ENCODE measurements around the gene KIF26A.
"Not testable (repeated sequence)": the region's sequence is repeated elsewhere in the genome, so short reads cannot be mapped to it uniquely, and the experiment has no call there.

KIF26A gene

DNA sequence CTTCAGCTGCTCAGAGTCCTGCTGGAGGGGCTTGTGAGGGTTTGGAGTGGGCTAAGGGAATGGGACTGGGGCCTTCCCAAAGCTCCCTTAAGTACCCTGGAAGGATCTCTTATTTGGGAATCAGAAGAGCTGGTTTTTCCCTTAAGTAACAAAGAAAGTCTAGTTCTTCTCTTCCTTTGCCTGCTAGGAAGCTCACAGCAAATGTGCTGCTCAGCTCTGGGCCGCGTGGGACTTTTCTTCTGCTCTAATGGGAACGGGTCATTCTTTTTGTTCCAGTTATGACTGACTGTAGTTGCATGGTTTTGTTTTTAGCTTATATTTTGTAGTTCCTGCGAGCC, 6.0 kb downstream of the KIF26A start:
- DNase-seq (ENCODE audit: low read depth), result no peak

GRCh38 chr14:104144911-104145825, 6.8 kb downstream of the KIF26A start:
- no peak for DNase-seq (ENCODE audit: low read depth)

GRCh38 chr14:104145826-104146601, 7.6 kb downstream of the KIF26A start:
- no peak for DNase-seq (ENCODE audit: low read depth)

- no peak for DNase-seq (ENCODE audit: low read depth)
These were observed 8.4 kb downstream of the KIF26A start for GRCh38 chr14:104146651-104147345.

DNA sequence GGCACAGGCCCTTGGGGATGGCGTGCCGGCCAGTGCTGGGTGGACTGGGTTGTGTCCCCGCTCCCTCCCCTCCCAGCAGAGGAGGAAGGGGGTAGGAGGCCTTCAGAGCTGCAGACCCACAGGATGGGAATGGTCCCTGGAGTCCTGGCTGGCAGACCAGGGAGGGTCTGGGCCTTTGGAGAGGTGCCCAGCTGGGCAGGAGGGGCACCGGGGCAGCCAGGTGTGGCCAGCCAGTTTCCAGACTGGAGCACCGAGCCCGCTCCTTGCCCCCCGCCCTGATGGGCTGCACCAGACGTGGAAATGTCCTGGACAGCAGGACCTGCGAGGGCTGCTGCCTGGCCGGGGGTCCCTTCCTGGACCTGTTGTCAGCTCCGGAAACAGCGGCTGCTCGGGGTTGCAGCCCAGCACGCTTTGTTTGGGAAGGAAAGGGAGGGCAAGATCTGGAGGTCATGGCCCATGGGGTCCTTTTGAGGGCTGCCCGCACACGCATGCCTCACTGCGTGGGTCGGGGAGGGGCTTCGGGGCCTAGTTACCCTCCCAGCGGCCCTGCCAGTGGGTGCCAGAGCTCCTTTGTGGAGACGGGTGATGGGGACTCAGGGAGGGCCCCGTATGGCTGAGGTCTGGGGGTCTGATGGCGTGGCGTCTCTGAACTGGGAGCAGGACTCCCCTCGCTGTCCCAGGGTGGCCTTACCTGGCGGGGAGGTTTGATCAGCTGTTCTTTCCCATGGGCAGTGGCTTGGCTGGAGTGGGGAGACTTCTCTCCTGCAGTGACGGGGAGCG, 9.1 kb downstream of the KIF26A start:
- DNase-seq (ENCODE audit: low read depth), result no peak

GRCh38 chr14:104148433-104149277, 10.3 kb downstream of the KIF26A start:
- DNase-seq (ENCODE audit: low read depth), result no peak

- DNase-seq (ENCODE audit: low read depth), result no peak
These were observed 10.8 kb downstream of the KIF26A start for GRCh38 chr14:104149278-104149595.

DNA sequence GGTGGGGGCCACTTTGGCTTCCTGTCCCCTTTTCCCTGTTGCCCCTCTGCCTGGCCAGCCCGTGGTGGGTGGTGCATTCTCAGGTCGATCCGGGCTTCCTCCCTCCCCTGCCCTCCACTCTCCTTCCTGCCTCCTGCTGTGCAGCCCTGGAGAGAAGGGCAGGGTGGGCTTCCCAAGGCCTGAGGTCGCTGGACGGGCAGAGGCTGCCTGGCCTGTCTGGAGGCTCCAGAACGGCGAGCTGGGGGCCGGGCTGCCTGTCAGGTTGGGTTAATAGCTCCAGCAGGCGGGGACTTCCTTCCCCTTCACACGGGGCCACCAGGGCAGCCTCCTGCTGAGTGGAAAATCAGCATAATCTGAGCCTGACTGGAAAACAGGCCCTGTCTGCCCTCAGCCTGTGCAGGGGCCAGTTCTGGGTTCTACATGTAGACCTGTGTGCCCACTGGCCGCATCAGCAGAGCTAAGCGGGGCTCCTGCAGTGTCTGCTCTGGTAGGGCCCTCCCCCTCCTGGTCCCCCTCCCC, 11.3 kb downstream of the KIF26A start:
- no peak for DNase-seq (ENCODE audit: low read depth)

GRCh38 chr14:104150136-104151025, 12.0 kb downstream of the KIF26A start:
- DNase-seq (ENCODE audit: low read depth), result no peak

- no peak for DNase-seq (ENCODE audit: low read depth)
These were observed 12.6 kb downstream of the KIF26A start for GRCh38 chr14:104151026-104151381.

GRCh38 chr14:104151566-104152245, 13.3 kb downstream of the KIF26A start:
- no peak for DNase-seq (ENCODE audit: low read depth)

GRCh38 chr14:104152246-104152575, 13.8 kb downstream of the KIF26A start:
- DNase-seq (ENCODE audit: low read depth), result no peak

DNA sequence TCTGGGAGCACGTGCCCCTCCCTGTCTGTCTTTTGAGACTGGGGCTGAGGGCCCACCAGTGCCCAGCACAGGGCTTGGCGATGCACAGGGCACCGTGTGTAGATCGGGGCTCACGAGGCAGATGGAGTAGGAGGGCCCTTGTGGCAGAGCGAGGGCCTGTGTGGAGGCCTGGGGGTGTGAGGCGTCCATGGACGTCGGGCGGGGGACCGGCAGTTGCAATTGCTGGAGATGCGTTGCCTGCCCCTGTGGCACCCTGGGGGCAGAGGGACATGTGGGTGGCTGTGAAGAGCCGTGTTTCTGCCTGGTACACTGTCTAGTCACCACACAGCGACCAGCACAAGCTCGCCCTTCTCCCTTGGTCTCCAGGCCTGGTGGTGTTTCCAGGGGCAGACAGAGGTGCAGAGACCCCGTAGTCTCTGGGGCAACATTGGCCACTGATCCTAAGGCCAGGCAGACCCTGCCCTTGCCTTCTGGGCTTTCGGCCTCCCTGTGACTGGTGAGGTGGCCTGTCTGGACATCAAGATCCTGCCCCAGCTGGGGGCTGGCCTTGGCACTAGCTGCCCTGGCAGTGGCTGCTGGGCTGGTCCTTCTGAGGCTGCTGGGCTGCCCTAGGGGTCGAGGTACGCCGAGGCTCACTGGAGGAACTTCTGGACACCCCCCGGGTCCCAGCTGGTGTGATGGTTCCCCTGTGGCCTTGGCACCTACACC, 14.5 kb downstream of the KIF26A start:
- no peak for DNase-seq (ENCODE audit: low read depth)

DNA sequence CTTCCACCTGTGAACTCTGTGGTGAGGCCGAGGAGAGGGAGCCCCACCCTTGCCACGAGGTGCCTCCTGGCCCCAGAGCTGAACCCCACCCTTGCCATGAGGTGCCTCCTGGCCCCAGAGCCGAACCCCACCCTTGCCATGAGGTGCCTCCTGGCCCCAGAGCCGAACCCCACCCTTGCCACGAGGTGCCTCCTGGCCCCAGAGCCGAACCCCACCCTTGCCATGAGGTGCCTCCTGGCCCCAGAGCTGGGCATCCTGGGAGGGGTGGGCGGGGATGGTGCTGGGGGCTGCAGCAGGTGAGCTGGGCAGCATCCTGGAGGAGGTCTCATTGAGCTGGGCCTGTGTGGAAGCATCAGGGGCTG, 15.0 kb downstream of the KIF26A start:
- DNase-seq (ENCODE audit: low read depth), result not testable (repeated sequence)

DNA sequence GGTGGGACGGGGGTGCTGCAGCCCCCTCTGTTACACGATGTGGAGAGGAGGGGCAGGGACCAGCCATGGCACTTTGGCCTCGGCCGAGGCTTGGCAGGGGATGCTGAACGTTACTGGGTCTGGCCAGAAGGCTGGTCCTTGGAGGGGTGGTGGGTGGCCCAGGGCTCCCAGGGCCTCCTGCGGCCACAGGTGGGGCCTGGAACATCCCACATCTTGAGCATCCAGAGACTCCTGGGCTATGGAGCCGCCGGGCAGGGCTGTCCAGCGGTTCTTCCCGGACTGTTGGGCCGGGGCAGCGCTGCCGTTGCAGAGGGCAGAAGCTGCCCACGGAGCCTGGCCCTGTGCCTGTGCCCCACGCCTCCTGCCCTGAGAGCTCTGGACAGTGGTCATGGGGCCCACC, 15.9 kb downstream of the KIF26A start:
- DNase-seq (ENCODE audit: low read depth), result no peak

GRCh38 chr14:104155513-104155912, 17.1 kb downstream of the KIF26A start:
- DNase-seq (ENCODE audit: low read depth), result no peak

- no peak for DNase-seq (ENCODE audit: low read depth)
These were observed 17.8 kb downstream of the KIF26A start for GRCh38 chr14:104156142-104156541.

DNA sequence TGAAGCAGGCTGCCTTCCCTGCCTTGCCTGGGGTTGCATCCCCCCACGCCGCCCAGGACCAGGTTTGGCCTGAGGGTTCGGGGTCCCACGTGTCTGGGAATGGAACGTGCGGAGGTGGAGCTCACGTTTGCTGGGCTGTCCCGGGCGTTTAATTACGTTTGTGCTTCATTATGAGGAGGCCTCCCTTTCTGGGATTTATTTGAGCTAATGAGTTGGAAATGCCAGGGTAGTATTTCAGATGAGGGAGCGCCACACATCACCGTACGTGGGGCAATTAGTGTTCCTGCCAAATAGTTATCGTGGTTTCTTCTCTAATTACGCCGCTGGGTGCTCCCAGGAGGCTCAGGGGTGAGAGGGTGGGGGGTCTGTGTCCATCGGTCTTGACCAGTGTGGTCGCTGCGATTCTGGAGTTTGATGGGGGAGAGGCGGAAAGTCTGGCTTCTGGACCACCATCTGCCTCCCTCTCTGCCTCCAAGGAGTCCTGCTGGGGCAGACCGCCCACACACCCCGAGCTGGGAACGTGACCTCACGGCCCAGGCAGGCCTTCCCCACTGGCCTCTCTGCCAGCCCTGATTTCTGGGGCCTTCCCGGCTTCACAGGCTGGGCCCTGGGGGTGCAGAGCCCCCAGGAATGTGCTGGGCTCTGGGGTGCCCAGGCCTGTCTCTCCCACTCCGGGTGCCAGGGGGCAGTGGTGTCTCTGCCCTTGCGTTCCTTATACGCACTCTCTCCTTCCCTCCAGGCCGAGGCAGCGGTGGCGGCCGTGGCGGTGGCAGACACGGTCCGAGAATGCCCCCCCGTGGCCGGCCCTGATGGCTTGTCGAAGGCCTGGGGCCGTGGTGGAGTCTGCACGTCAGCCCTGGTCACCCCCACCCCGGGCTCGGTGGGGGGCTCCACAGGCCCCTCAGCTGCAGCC, 18.9 kb downstream of the KIF26A start:
- no peak for DNase-seq (ENCODE audit: low read depth)
